ENCODE data around the gene RTP1.

GRCh38 chr3:187215460-187215859, 18.2 kb downstream of the RTP1 start:
- TF ChIP-seq CTCF (conservative IDR thresholded peaks at IDR 0.05) (no peak), EZH2 (IDR thresholded peaks at IDR 0.05; ENCODE audit: low read depth) (no peak)
